ENCODE measurements around the gene SLC35B3. TPM values are rescaled to one million over a fixed set of nuclear protein-coding genes. Genes with fewer than 3 reads are reported as not detected.

Gene SLC35B3
- total RNA-seq, 1 experiment from 2014 or later = 8.6 TPM

- ChIA-PET POLR2A (no interaction called here), CTCF (no interaction called here), RAD21 (ENCODE audit: low non-redundant PET in 1 of 2, low total read pairs in 2 of 2, uncharacterized antibody in 2 of 2, unreplicated experiment in 2 of 2) (no interaction called here)
- H3K9ac ChIP-seq (ENCODE audit: low read length) = no peak overlapping the region
- H2AFZ ChIP-seq (ENCODE audit: low read depth, low read length, poor library complexity, severe bottlenecking) = no peak overlapping the region
- no TSS peak for BruUV-seq (replicated peaks)
- no peak for DNase-seq (ENCODE audit: low read depth, low spot score)
- H3K27me3 ChIP-seq (ENCODE audit: insufficient read depth, low read length) = no peaks in the 10 kb centered on the region
- no peaks in the 10 kb centered on the region for H3K9me3 ChIP-seq (ENCODE audit: control insufficient read depth in 1 of 2, insufficient read depth in 1 of 2, low read depth in 1 of 2, low read length in 2 of 2)
- no peaks in the 10 kb centered on the region for H3K9me2 ChIP-seq (ENCODE audit: insufficient read depth)
- intact Hi-C loops (cut with micrococcal nuclease) = no loop called here
- H3K79me2 ChIP-seq (ENCODE audit: insufficient read depth, low read length) = no peaks in the 10 kb centered on the region
- H3K4me3 ChIP-seq (replicated peaks in 1 of 2; ENCODE audit: low read depth in 1 of 2, low read length in 2 of 2) = no peak overlapping the region
- peak; percentile 65 for ATAC-seq
- no peak overlapping the region for H3K27ac ChIP-seq (ENCODE audit: low read depth, low read length)
- H3K4me1 ChIP-seq (ENCODE audit: control insufficient read depth in 1 of 2, insufficient read depth in 2 of 2, low read length in 2 of 2) = no peaks in the 10 kb centered on the region
- TF ChIP-seq POLR2AphosphoS5 (IDR thresholded peaks at IDR 0.05; ENCODE audit: low read depth, low read length) (no peak), FOSL1 (IDR thresholded peaks at IDR 0.05; ENCODE audit: low read depth) (no peak), POLR2A (IDR thresholded peaks at IDR 0.05; ENCODE audit: borderline replicate concordance, extremely low read depth, insufficient read depth, insufficient read length) (no peak), ATF3 (IDR thresholded peaks at IDR 0.05) (no peak), SRF (IDR thresholded peaks at IDR 0.05; ENCODE audit: low read depth) (no peak), RAD21 (IDR thresholded peaks at IDR 0.05; ENCODE audit: low read depth) (0 out of 2 replicates have a peak, but pooled peaks have one; percentile 6), JUND (IDR thresholded peaks at IDR 0.05) (no peak), ZNF274 (IDR thresholded peaks at IDR 0.05; ENCODE audit: low read depth, low read length) (no peak), CTCF (IDR thresholded peaks at IDR 0.05 in 2 of 3, conservative IDR thresholded peaks at IDR 0.05 in 1 of 3; ENCODE audit: borderline replicate concordance in 1 of 3, insufficient read depth in 1 of 3, low read depth in 2 of 3, low read length in 2 of 3) (peak in 2 of 3 experiments; percentile 16 to 38; a peak in 1 of 6 replicates)
- H3K4me2 ChIP-seq (ENCODE audit: low read length) = no peak overlapping the region
- no peaks in the 10 kb centered on the region for H3K36me3 ChIP-seq (ENCODE audit: control insufficient read depth in 1 of 2, insufficient read depth in 2 of 2, low read length in 2 of 2)
- H4K20me1 ChIP-seq (ENCODE audit: insufficient read depth) = no peaks in the 10 kb centered on the region
Measured at GRCh38 chr6:8462169-8462568, 26.8 kb upstream of the SLC35B3 start.

- no peaks in the 10 kb centered on the region for H3K36me3 ChIP-seq (ENCODE audit: control insufficient read depth in 1 of 2, insufficient read depth in 2 of 2, low read length in 2 of 2)
- DNase-seq (ENCODE audit: low read depth, low spot score) (no peak), ATAC-seq (no peak)
- H4K20me1 ChIP-seq (ENCODE audit: insufficient read depth) = no peaks in the 10 kb centered on the region; the same call in 1 of the 2 replicates
- H3K4me3 ChIP-seq (replicated peaks in 1 of 2; ENCODE audit: low read depth in 1 of 2, low read length in 2 of 2) = no peak overlapping the region
- no peaks in the 10 kb centered on the region for H3K9me2 ChIP-seq (ENCODE audit: insufficient read depth)
- CTCF ChIA-PET = no interaction called here
- H3K4me2 ChIP-seq (ENCODE audit: low read length) = no peak overlapping the region
- intact Hi-C loops (cut with micrococcal nuclease) = no loop called here
- H3K9me3 ChIP-seq (ENCODE audit: control insufficient read depth in 1 of 2, insufficient read depth in 1 of 2, low read depth in 1 of 2, low read length in 2 of 2) = no peaks in the 10 kb centered on the region
- no peak overlapping the region for H3K9ac ChIP-seq (ENCODE audit: low read length)
- RAD21 ChIA-PET (ENCODE audit: low non-redundant PET in 1 of 2, low total read pairs in 2 of 2, uncharacterized antibody in 2 of 2, unreplicated experiment in 2 of 2) = no interaction called here
- H3K27me3 ChIP-seq (ENCODE audit: insufficient read depth, low read length) = no peaks in the 10 kb centered on the region
- H2AFZ ChIP-seq (ENCODE audit: low read depth, low read length, poor library complexity, severe bottlenecking) = no peak overlapping the region
- POLR2A ChIA-PET = no interaction called here
- no peaks in the 10 kb centered on the region for H3K4me1 ChIP-seq (ENCODE audit: control insufficient read depth in 1 of 2, insufficient read depth in 2 of 2, low read length in 2 of 2)
- H3K27ac ChIP-seq (ENCODE audit: low read depth, low read length) = no peak overlapping the region
- BruUV-seq (replicated peaks) = no TSS peak
- H3K79me2 ChIP-seq (ENCODE audit: insufficient read depth, low read length) = no peaks in the 10 kb centered on the region
- TF ChIP-seq SP1 (IDR thresholded peaks at IDR 0.05; ENCODE audit: low read depth) = no peak
- TF ChIP-seq CTCF (IDR thresholded peaks at IDR 0.05 in 2 of 3, conservative IDR thresholded peaks at IDR 0.05 in 1 of 3; ENCODE audit: borderline replicate concordance in 1 of 3, insufficient read depth in 1 of 3, low read depth in 2 of 3, low read length in 2 of 3) = no peak
- TF ChIP-seq RAD21 (IDR thresholded peaks at IDR 0.05; ENCODE audit: low read depth) = no peak
- TF ChIP-seq EZH2 (IDR thresholded peaks at IDR 0.05) = no peak
- TF ChIP-seq ZFX (IDR thresholded peaks at IDR 0.05) = no peak
- no peak for TF ChIP-seq FOSL1 (IDR thresholded peaks at IDR 0.05; ENCODE audit: low read depth)
- TF ChIP-seq YY1 (IDR thresholded peaks at IDR 0.05; ENCODE audit: extremely low read depth, insufficient replicate concordance, low read depth, low read length) = no peak
- TF ChIP-seq SIN3A (IDR thresholded peaks at IDR 0.05; ENCODE audit: low read depth) = no peak
- TF ChIP-seq CEBPB (IDR thresholded peaks at IDR 0.05; ENCODE audit: low read depth) = no peak
- no peak for TF ChIP-seq ELF1 (IDR thresholded peaks at IDR 0.05; ENCODE audit: borderline replicate concordance, low read depth)
- TF ChIP-seq MAX (IDR thresholded peaks at IDR 0.05) = no peak
- no peak for TF ChIP-seq JUND (IDR thresholded peaks at IDR 0.05)
- TF ChIP-seq ATF3 (IDR thresholded peaks at IDR 0.05) = no peak
Measured at GRCh38 chr6:8446391-8446790, 11.0 kb upstream of the SLC35B3 start.
